ENCODE measurements around the gene SGPP1.
"Not testable (repeated sequence)": the region's sequence is repeated elsewhere in the genome, so short reads cannot be mapped to it uniquely, and the experiment has no call there.

Gene SGPP1

GRCh38 chr14:63727736-63728728 is at the start of gene SGPP1:
TSS of gene SGPP1 (minus strand) at chr14:63728065. CDS start at chr14:63727944, 121 bp downstream.
- in situ Hi-C loops (cut with MboI; ENCODE audit: low sequenced_read_pairs), result no loop called here

- in situ Hi-C loops (cut with MboI; ENCODE audit: low sequenced_read_pairs), result no loop called here
Measured at GRCh38 chr14:63777024-63777423, 49.2 kb upstream of the SGPP1 start.

- in situ Hi-C loops (cut with MboI; ENCODE audit: low sequenced_read_pairs), result no loop called here
Measured at GRCh38 chr14:63773504-63773903, 45.6 kb upstream of the SGPP1 start.

- in situ Hi-C loops (cut with MboI; ENCODE audit: low sequenced_read_pairs), result no loop called here
Measured at GRCh38 chr14:63770187-63770807, 42.4 kb upstream of the SGPP1 start.

GRCh38 chr14:63766611-63767010 is 38.7 kb upstream of the SGPP1 start:
- in situ Hi-C loops (cut with MboI; ENCODE audit: low sequenced_read_pairs), result no loop called here

GRCh38 chr14:63764620-63765139 is 36.8 kb upstream of the SGPP1 start:
- in situ Hi-C loops (cut with MboI; ENCODE audit: low sequenced_read_pairs), result no loop called here

- in situ Hi-C loops (cut with MboI; ENCODE audit: low sequenced_read_pairs), result no loop called here
Measured at GRCh38 chr14:63764103-63764502, 36.2 kb upstream of the SGPP1 start.

- in situ Hi-C loops (cut with MboI; ENCODE audit: low sequenced_read_pairs), result no loop called here
Measured at GRCh38 chr14:63761351-63762117, 33.7 kb upstream of the SGPP1 start.

GRCh38 chr14:63760014-63760413 is 32.1 kb upstream of the SGPP1 start:
- in situ Hi-C loops (cut with MboI; ENCODE audit: low sequenced_read_pairs), result no loop called here

GRCh38 chr14:63759456-63759855 is 31.6 kb upstream of the SGPP1 start:
- in situ Hi-C loops (cut with MboI; ENCODE audit: low sequenced_read_pairs), result no loop called here

GRCh38 chr14:63757211-63757610 is 29.3 kb upstream of the SGPP1 start:
- in situ Hi-C loops (cut with MboI; ENCODE audit: low sequenced_read_pairs), result no loop called here

- in situ Hi-C loops (cut with MboI; ENCODE audit: low sequenced_read_pairs), result no loop called here
Measured at GRCh38 chr14:63752449-63753169, 24.7 kb upstream of the SGPP1 start.

GRCh38 chr14:63751076-63751475 is 23.2 kb upstream of the SGPP1 start:
- in situ Hi-C loops (cut with MboI; ENCODE audit: low sequenced_read_pairs), result not testable (repeated sequence)

GRCh38 chr14:63747846-63748245 is 20.0 kb upstream of the SGPP1 start:
- in situ Hi-C loops (cut with MboI; ENCODE audit: low sequenced_read_pairs), result no loop called here

- in situ Hi-C loops (cut with MboI; ENCODE audit: low sequenced_read_pairs), result no loop called here
Measured at GRCh38 chr14:63745858-63746425, 18.1 kb upstream of the SGPP1 start.

GRCh38 chr14:63745272-63745671 is 17.4 kb upstream of the SGPP1 start:
- in situ Hi-C loops (cut with MboI; ENCODE audit: low sequenced_read_pairs), result no loop called here

- in situ Hi-C loops (cut with MboI; ENCODE audit: low sequenced_read_pairs), result no loop called here
Measured at GRCh38 chr14:63737582-63738006, 9.7 kb upstream of the SGPP1 start.

GRCh38 chr14:63735720-63736119 is 7.9 kb upstream of the SGPP1 start:
- in situ Hi-C loops (cut with MboI; ENCODE audit: low sequenced_read_pairs), result no loop called here

- in situ Hi-C loops (cut with MboI; ENCODE audit: low sequenced_read_pairs), result no loop called here
Measured at GRCh38 chr14:63730659-63731058, 2.8 kb upstream of the SGPP1 start.

GRCh38 chr14:63727231-63727735 is 582 bp downstream of the SGPP1 start:
- in situ Hi-C loops (cut with MboI; ENCODE audit: low sequenced_read_pairs), result no loop called here

Data from HL-60/S4 treated with retinoic acid at 250 ng/mL for 4 days and 3 days (cell line).